IPS-18a (cell line): Measurements from ENCODE around the gene HOXD9.

Experiments
- H3K27ac ChIP-seq: one replicate; pipeline ENCODE4 v1.5.1; 2013; ENCODE audit warnings: low read length
- H3K27me3 ChIP-seq: one replicate; pipeline ENCODE4 v1.6.1; 2013; ENCODE audit warnings: mild to moderate bottlenecking, low read length; ENCODE audit not compliant: control insufficient read depth, insufficient read depth
- H3K36me3 ChIP-seq: one replicate; pipeline ENCODE4 v1.6.1; 2013; ENCODE audit warnings: low read depth, low read length; ENCODE audit not compliant: control insufficient read depth
- H3K4me1 ChIP-seq: one replicate; pipeline ENCODE4 v1.6.1; 2013; ENCODE audit warnings: low read depth, low read length; ENCODE audit not compliant: control insufficient read depth
- H3K4me3 ChIP-seq: one replicate; pipeline ENCODE4 v1.5.1; 2013; ENCODE audit warnings: low read length
- H3K9ac ChIP-seq: one replicate; pipeline ENCODE4 v1.6.1; 2013; ENCODE audit warnings: mild to moderate bottlenecking, low read length, moderate library complexity
- H3K9me3 ChIP-seq: one replicate; pipeline ENCODE4 v1.6.1; 2013; ENCODE audit warnings: low read depth, low read length; ENCODE audit not compliant: control insufficient read depth

Gene HOXD9

GRCh38 chr2:176135035-176135440 lies 12.5 kb downstream of the HOXD9 start:
- H3K4me3 ChIP-seq, result no peak overlapping the region
- no peak overlapping the region for H3K9ac ChIP-seq
- H3K36me3 ChIP-seq, result no peaks in the 10 kb centered on the region
- H3K4me1 ChIP-seq, result no peaks in the 10 kb centered on the region
- peaks cover 100% of the 10 kb centered on the region for H3K27me3 ChIP-seq
- no peaks in the 10 kb centered on the region for H3K9me3 ChIP-seq
- no peak overlapping the region for H3K27ac ChIP-seq

DNA sequence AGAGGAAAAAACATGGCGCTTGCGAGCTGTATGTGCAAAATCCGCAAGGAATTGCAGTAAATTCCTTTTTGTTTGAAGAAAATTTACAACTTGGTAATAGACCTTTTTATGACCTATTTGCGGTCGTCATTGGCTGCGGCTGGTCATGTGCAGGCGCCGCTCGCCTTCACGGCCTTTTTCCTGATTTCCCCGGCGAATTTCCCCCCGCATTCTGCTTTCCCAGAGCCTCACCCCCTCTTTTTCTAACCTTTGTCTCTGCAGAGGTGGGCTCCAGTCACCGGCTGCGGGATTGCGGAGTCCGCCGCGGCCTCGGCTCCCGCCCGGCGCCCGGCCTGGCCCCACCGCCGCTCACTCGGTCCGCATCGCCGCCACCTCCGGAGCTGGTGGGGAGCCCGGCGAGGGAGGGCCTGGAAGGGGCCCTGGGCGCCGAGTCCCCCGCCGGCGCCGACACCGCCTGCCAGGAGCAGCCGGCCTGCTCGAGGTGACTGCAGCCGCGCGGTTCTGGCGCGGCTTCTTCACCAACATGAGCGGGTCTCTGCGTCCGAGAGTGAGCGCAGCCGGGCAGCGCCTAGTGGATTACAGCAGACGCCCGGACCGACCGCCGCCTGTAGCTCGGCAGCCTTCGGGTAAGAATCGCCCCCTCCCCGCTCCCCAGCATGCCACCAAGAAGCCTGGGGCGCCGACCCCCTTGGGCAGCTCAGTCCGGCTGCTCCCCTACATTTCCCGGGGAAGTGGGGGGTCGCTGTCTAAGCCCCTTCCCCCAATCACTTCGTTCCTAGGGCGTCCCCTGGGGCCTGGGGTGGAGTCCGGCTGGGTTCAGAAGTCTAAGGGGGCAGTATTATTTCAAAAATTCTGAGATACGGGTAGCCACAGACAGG lies 14.1 kb downstream of the HOXD9 start:
- H3K27me3 ChIP-seq, result peaks cover 100% of the 10 kb centered on the region
- H3K36me3 ChIP-seq, result no peaks in the 10 kb centered on the region
- H3K9me3 ChIP-seq, result no peaks in the 10 kb centered on the region
- H3K27ac ChIP-seq, result no peak overlapping the region
- H3K4me3 ChIP-seq, result peak overlapping the region; percentile 47
- H3K4me1 ChIP-seq, result no peaks in the 10 kb centered on the region
- H3K9ac ChIP-seq, result no peak overlapping the region

GRCh38 chr2:176137252-176137580 lies 14.7 kb downstream of the HOXD9 start:
- H3K27ac ChIP-seq, result no peak overlapping the region
- peaks cover 100% of the 10 kb centered on the region for H3K27me3 ChIP-seq
- H3K36me3 ChIP-seq, result no peaks in the 10 kb centered on the region
- no peak overlapping the region for H3K9ac ChIP-seq
- no peaks in the 10 kb centered on the region for H3K4me1 ChIP-seq
- no peaks in the 10 kb centered on the region for H3K9me3 ChIP-seq
- peak overlapping the region; percentile 47 for H3K4me3 ChIP-seq

- Histone ChIP-seq H3K27me3 (peaks cover 100% of the 10 kb centered on the region), H3K36me3 (no peaks in the 10 kb centered on the region), H3K9me3 (no peaks in the 10 kb centered on the region), H3K27ac (no peak overlapping the region), H3K9ac (no peak overlapping the region), H3K4me1 (no peaks in the 10 kb centered on the region), H3K4me3 (no peak overlapping the region)
These were observed 15.4 kb downstream of the HOXD9 start for GRCh38 chr2:176137906-176138305.

DNA sequence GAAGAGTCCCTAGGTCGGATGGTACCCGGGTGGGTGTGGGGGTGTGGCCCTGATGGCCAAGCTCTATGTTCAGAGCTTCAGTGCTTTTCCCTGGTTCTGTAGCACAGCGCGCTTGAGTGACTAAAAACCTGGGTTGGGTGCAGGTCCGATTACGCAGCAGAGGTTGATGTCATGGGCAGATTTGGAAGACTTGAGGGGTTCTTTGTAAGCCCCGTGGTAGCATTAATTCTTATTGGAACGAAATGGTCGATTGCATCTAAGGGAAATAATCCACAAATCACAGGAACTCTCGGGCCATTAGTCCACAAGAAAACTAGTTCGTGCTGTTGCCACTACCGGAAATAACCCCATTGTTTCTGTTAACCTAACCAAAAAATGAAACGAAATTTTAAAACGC lies 16.0 kb downstream of the HOXD9 start:
- H3K27me3 ChIP-seq, result peaks cover 100% of the 10 kb centered on the region
- H3K4me3 ChIP-seq, result no peak overlapping the region
- no peaks in the 10 kb centered on the region for H3K9me3 ChIP-seq
- H3K4me1 ChIP-seq, result no peaks in the 10 kb centered on the region
- no peak overlapping the region for H3K27ac ChIP-seq
- no peaks in the 10 kb centered on the region for H3K36me3 ChIP-seq
- H3K9ac ChIP-seq, result no peak overlapping the region

DNA sequence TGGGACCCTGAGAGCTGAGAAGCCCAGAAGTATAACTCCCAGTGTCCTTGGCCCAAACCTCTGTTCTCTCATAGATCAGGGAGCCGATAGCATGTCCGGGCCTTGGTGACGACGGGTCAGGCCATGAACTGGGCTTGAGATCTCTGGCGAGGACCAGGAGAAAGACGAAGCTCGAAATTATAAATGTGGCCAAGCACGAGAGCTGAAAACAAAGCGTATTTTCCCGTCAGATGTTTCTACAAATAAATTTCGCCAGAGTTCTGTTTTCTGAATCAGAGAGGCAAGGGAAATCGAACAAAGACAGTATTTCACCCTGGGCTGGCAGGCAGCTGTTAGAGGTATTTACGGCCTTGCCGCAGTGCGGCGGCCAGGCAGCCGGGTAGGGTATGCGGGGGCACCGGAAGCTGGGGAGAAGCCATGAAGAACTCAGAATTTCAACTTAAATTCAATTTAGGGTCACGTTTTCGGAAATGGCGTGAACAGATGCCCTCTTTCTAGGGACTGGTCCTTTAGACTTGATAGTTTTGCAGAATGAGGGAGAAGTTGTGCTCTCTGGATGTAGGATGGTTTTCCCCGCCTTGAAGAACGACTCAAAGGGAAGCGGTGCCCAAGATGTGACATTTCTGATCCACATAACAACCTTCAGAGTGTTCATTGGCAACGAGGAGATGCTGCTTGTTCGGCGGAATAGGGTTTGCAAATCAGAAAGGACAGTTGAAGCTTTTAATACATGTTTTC lies 16.6 kb downstream of the HOXD9 start:
- no peak overlapping the region for H3K27ac ChIP-seq
- peaks cover 100% of the 10 kb centered on the region for H3K27me3 ChIP-seq
- H3K36me3 ChIP-seq, result no peaks in the 10 kb centered on the region
- no peak overlapping the region for H3K4me3 ChIP-seq
- no peaks in the 10 kb centered on the region for H3K4me1 ChIP-seq
- H3K9ac ChIP-seq, result no peak overlapping the region
- H3K9me3 ChIP-seq, result no peaks in the 10 kb centered on the region

DNA sequence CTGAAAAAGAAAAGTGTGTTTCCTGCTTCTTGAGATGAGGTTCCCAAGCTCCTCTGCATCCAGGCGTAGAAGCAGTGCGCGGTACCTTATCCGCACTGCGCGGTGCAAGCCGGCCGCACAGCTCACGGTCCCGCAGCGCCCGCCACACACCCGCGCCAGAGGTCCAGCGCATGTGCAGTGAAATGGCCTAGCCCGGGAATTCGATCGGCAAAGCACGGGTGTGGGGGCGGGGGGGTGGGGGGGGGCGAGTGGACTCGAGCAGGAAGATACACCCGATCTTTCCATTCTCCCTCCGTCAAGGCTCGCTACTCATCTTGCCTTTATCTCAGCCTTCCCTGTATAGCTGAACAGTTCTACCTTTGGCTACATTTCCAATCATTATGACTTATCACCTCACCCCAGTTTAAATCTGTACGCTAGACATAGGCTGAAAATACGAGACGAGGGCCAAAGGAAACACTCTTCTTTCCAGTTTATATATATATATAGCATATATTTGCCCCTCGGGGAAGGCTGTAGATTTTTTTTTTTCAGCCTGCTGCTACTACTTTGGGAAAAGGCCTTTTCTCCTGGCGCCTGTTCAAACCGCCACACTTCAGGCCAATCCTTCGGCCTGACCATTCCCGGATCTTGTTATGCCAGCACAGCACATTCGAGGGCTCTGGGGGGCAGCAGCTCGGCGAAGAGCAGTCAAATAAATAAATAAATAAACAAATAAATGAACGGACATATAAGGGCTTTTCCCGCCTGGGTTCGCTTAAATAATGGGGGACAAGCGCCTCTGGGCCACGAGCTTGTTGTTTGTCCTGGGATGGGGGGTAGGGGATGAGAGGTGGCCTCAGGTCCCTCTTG lies 17.4 kb downstream of the HOXD9 start:
- Histone ChIP-seq H3K9me3 (no peaks in the 10 kb centered on the region), H3K36me3 (no peaks in the 10 kb centered on the region), H3K9ac (no peak overlapping the region), H3K27me3 (peaks cover 100% of the 10 kb centered on the region), H3K4me1 (no peaks in the 10 kb centered on the region), H3K27ac (no peak overlapping the region), H3K4me3 (peak overlapping the region; percentile 56)

DNA sequence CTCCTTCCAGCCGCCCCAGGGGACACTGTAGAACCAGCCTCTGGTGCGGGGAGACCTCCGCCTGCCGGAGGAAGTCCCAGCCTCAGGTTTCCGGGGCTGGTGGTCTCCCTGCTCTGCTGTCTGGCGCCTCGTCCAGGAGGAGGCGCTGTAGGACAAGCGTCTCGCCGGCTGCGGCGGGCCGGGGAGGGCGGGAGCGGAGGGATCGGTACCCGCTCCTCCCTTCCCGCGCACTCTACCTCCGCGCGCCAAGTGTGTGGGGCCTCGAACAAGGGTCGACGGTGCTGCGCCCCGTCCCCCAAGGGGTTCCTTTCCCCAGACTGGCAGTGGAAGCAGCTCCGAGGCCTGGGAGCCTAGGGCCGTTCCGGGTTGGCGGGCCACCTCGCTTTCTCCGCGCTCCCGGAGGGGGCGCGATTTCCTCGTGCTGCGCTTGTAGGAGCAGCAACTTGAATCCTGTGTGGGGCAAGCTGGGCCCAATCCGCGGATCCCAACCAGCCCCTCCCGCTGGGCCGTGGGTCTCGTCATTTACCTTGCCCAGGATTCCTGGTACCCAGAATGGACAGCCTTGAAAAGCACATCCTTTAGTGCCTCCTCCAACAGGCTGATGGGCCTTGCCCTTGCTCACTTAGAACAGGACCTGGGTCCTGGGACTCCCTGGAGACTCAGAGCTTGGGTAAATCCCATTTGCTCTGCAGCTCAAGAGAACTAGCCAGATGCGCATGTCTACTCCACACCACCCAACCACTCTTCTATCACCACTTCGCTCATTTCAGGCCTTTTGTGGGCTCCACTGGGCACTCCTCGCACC lies 18.2 kb downstream of the HOXD9 start:
- Histone ChIP-seq H3K9me3 (no peaks in the 10 kb centered on the region), H3K4me1 (no peaks in the 10 kb centered on the region), H3K27me3 (peaks cover 100% of the 10 kb centered on the region), H3K27ac (no peak overlapping the region), H3K36me3 (no peaks in the 10 kb centered on the region), H3K4me3 (peak overlapping the region; percentile 56), H3K9ac (no peak overlapping the region)

DNA sequence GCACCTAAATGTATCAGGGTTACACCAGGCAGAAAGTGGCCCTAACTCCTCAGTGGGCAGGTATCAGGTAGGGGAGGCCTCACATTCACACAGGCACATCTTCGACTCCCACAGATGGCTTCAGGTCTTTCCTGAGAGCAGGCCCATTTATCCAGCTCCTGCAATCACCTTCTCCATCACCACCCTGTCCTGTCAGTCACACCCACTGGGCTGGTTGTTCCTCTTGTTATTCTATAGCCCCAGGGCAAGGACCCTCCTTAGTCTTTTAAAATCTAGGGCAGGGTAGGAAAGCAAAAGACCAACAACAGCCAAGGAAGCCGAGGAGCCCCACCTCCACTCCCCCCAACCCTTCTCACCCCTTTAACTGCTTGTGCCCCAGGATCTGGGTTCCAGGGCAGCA lies 19.8 kb downstream of the HOXD9 start:
- H3K4me3 ChIP-seq, result no peak overlapping the region
- peaks cover 100% of the 10 kb centered on the region for H3K27me3 ChIP-seq

DNA sequence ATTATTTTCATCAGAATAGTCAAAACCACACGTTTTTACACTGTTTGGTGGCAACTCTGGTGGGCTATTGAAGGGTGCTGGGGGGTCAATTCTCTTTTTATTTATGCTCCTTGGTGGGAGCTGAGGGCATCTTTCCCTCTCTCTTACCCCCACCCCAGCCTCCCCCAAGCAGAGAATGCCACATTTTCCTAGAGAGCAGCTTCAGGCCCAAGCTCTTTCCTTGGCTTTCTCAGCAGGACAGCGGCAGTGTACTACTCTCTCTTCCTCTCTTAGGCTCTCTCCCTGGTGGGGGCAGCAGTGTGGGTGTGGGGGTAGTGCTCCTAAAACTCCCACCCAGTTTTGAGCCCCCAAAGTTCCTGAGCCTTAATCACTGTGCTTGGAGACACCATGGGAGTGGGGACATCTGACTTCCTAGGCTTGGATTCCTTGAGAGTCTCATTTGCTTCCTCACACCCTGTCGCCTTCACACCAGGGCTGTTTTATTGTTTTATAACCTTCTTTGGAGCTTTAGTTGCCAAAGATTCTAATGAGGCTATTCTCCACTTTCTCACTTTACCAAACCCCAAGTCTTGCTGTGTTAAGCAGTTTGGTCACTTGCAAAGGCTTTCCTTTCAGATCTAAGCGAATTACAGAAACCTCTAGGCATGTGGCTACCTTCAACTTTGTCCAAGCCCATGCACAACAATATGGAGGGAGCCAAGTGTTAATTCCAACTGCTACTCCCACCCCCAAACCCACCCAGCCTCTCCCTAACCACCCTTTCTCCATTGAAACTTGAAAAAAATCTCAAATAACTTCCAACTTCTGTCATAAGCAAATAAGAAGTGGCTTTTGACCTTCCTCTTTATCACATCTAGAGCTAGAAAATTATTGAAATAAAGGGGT lies 22.8 kb downstream of the HOXD9 start:
- H3K27ac ChIP-seq, result no peak overlapping the region
- H3K27me3 ChIP-seq, result peaks cover 100% of the 10 kb centered on the region
- no peak overlapping the region for H3K4me3 ChIP-seq
- no peak overlapping the region for H3K9ac ChIP-seq
- H3K4me1 ChIP-seq, result no peaks in the 10 kb centered on the region
- no peaks in the 10 kb centered on the region for H3K9me3 ChIP-seq
- no peaks in the 10 kb centered on the region for H3K36me3 ChIP-seq

More for the DNA sequence above, 19.8 kb downstream of the HOXD9 start:
- no peak overlapping the region for H3K27ac ChIP-seq
- no peaks in the 10 kb centered on the region for H3K36me3 ChIP-seq
- H3K4me1 ChIP-seq, result no peaks in the 10 kb centered on the region
- H3K9me3 ChIP-seq, result no peaks in the 10 kb centered on the region
- H3K9ac ChIP-seq, result no peak overlapping the region
